GM21381 (cell line): Measurements from ENCODE around the gene TAB3.

ENCODE experiments used
- ATAC-seq: cut with Tn5 transposase; IDR thresholded peaks from one replicate; pipeline ENCODE4 v1.9.1; 2021; ENCODE audit warnings: mild to moderate bottlenecking, moderate library complexity; ENCODE audit not compliant: unreplicated experiment

The TAB3 gene

DNA sequence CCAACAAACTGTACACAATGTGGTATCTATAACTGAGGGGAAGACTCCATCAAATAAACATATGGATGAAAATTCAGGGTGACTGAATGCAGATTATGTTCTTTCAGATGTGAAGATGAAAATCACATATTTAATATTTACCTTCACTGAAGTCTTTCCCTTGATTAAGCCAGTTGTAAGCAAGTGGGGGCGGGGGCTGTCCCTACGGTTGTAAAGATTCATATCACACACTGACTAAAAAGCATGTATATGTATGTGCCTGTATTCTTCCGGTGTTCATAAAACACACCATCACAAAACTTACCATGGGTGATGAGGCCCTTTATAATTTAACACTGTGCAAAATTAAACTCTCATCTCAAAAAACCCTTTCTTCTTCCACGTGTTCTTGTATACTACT is 1.3 kb downstream of the TAB3 start:
- no peak for ATAC-seq

DNA sequence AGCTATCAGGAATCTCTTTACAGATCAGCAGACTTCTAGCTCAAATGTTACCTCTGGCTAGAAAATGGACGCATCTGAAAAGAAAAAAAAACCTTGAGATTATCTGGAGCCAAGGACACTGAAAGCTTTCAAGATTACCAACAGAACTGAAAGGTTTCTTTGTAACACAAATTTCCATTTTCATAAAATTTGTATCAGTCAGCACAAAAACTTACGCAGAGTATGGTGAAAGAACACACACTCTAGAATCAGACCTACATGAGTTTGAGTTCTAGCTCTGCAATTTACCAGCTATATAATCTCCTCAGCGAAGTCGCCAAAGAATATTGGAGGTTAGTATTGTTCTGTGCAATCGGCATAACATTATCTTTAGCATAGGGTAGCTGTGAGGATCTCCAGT is 1.8 kb downstream of the TAB3 start:
- no peak for ATAC-seq

DNA sequence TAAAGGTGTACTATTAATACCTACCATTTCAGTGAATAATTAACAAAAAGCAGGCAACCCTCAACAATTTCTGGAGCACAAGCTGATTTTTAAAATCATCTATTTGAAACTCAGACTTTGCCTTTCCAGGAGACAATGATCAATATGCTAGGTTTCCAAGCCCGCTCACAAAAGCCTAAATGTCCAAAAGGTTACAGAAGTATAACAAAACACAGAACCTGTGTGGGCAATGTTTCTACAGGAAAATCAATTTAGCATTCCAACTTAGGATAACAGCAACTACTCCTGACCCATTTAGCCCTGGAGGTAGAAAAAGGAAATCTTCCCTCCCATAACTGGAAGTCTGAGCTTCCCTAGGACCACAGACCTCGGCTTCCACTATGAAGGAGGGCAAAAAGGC is 3.9 kb downstream of the TAB3 start:
- no peak for ATAC-seq

DNA sequence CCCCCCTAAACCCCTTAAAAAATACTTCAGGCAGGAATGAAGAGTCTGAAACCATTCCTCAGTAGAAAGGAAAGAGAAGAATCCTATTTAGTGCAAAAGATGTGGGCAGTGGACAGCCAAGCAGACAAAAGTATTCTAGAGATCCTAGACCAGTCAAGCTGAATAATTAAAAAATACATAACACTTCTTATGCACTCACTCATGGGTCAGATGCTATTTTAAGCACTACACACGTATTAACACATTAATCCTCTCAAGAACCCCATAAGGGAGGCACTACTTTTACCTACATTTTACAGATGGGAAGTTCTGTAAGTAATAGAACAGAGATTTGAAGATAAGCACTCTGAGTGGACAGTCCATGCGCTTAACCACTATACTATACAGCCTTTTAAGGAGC is 5.9 kb downstream of the TAB3 start:
- no peak for ATAC-seq

DNA sequence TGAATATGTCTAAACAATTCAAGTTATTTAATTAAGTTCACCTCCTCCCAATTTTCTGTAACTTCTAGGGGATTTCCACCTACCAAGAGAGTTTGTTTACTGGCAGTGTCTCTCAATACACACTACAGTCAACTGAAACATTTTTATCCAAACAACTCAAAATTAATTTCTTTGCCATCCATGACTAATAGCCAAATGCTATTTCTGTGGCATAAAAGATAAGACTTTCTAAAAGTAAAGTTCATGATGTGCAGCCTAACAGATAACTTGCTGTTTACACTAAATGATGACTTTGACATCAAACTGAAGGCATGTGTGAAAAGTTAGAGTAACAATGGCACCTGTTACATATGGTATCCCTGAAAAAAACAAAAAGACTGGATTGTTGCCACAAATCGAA is 7.3 kb downstream of the TAB3 start:
- ATAC-seq = no peak

DNA sequence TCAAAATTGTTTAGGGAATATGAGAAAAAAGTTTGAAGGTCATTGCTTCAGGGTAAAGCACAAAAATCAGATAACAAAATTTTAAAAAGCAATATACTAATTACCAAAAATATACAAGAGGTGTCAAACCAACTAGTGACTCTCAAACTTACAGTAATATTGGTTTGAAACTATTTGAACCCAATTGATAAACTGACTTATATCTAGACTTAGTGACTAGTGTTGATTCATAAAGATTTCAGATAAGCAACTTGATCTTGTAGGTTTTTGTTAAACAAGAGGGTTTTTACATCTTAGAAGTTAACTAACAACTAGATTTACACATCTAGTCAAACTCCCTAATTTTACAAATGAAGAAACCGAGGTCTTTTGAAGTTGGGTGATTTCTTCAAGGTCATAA is 7.7 kb downstream of the TAB3 start:
- ATAC-seq = no peak

DNA sequence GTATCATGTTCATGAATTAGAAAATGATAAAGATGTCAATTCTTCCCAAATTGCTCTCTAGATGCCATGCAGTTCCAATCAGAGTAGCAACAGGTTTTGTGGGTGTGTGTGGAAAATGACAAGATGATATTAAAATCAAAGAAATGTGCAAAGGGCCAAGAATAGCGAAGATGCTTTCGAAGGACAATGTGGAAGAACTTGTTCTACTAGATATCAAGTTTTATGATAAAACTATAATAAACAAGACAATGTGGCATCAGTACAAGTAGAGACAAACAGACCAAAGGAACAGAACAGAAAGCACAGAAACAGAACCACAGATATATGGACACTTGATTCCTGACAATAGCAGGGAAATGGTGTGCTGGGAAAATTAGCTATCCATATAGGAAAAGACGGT is 9.0 kb downstream of the TAB3 start:
- no peak for ATAC-seq

DNA sequence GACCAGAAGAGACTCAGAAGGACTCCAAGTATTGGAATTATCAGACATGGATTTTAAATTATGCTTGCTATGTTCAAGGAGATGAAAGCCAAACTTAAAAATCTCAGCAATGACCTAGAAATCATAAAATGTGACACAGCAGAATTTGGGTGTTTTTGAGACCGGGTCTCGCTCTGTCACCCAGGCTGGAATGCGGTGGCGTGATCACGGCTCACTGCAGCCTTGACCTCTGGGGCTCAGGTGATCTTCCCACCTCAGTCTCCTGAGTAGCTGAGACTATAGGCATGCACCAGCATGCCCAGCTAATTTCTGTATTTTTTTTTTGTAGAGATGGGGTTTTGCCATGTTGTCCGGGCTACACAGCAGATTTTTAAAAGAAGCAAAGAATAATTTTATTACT is 12.7 kb downstream of the TAB3 start:
- no peak for ATAC-seq

DNA sequence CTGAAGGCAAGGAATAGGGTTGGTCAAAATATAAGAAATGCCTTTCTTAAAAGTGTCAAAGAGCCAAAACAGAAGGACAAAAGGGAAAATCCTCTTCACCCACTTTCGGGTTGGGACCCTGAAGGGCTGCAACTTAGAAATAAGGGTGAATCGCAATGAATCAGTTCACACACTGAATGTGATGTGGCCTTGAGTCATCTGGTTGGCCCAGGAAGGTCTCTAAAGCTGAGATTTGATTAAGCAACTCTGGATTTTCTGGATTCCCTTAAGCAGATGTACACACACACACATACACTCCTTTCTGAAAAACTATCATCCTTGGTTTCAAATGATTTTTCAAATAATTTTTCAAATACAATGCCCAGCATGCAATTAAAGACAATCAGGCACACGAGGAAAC is 13.1 kb downstream of the TAB3 start:
- no peak for ATAC-seq

DNA sequence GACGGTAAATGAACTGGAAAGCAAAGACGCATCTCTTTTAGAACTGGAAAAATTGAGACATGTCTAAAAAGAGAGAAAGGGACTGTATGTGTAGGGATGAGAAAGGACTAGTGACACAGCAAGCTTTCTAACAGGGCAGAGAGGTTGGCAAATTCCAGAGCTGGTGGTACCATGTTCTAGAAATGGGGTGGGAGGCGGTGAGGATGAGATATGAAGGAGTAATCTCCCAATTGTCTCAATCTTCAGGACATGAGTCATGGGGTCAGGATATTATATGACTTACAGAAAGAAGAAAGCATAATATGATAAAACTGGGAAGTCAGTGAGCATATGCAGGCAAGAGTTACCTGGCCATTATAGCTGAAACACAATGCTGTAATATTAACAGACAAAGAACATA is 14.2 kb downstream of the TAB3 start:
- ATAC-seq = no peak

DNA sequence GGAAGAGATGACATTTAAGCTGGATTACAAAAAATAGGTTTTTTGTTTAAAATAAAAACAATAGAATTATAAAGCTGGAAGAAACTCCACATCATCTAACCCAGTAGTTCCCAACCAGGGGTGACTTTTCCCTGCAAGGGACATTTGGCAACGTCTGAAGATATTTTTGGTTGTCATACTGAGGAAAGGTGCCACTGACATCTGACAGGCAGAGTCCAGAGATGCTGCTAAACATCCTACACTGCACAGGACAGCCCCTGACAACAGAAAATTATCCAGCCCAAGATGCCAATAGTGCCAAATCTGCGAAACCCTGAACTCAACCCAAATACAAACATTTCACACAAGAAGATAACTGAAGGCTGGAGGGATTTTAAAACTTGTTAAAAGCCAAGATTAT is 18.5 kb downstream of the TAB3 start:
- ATAC-seq = no peak

DNA sequence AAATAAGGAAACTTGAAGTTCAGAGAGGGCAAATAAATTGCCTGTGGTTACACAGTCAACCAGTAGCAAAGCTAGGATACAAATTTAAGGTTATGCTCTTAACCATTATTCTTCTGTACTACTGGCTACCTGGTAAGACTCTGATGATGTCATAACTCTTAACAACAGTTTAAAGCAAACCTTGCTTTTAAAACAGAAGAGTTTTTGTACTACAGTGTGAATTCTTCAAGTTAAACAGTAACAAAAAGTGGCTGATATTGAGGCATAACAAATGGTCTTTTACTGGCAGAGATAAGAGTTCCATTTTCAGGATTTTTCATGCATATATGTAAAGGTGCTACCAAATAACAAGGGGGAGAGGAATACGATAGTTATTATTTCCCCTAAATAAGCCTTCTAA is 23.4 kb downstream of the TAB3 start:
- no peak for ATAC-seq

DNA sequence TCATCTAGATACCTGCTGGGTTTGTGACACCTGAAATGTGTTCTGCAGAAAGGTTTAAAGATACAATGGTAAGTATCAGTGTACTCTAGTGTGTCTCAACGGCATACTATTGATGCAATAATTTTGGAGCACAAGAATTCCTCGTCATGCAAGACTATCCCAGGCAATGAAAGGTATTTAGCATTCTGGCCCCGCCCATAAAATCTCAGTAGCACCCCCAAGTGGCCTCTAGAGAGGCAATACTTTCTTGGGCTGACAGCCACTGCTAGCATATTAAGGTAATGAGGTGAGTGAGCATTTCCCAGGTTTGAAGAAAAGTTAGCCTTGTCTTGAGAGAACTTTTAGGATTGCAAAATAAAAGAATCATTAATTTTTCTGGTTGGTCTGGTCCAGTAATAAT is 24.0 kb downstream of the TAB3 start:
- ATAC-seq = no peak

DNA sequence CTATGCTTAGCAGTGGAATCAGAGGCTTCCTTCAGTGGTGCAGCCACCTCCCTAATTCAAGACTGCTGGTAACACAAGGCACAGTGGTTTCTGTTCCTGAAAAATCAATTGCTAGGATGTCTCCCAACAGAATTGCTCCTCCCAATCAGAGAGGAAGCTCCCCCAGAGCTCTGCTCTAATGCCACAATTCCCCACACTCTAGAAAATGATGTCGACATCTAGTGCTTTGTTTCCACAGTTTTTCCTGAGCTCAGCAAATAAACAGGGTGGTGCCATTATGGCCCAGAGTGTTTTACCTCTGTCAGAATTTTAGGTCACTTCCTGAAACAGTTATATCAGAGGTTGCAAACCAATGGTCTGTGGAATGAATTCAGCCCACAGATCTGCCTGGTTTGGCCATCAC is 24.7 kb downstream of the TAB3 start:
- ATAC-seq = no peak

DNA sequence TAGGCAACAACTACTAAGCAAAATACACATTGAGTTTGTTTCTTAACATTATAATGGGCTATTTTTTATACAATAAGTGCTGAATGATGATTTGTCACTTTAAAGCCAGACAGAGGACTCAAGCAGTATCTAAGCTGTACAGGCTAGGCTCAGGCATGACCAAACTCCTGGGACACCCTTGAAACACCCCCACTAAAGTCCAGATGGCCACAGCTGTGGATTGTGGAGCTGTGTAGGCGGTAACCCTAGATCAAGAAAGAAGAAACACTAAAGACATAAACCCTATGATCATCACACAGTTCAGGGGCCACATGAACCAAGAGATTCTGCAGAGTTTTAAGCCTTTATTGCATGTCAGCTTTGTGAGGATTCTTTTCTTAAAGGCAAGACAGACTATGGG is 25.1 kb downstream of the TAB3 start:
- ATAC-seq = no peak

DNA sequence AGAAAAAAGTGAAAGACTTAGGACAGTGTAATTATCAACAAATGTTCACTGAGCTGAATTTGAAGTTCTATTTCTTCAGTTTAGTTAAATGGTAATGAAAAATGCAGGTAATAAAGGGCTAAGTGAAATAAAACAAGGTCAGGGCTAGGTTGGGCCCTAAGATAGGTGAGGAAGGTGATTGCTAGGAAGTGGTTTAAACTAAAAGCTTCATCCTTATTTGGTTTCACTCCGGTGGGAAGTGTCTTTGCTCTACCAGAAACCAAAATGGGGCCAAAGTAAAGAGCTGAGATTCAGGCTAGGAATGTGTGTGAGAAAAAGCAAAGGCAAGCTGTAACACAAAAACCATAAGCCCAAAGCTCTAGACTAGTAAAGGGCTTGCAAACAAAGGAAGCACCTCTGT is 31.0 kb downstream of the TAB3 start:
- no peak for ATAC-seq

DNA sequence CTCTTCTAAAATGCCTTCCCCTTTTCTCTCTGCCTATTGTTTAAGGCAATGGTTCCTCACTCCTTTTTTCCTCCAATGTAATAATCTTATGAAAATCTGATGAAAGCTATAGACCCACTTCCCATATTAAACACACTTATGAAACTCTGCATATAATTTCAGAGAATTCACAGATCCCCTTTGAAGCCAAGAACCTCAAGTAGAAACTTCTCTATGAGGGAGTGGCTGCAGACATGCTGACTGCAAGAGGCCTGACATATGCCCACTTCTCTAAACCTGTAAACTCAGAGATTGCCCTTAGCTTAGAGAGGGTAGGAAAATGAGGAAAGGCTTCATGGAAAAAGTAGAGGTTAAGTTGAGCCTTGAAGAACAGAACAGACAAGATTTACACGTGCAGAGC is 37.6 kb downstream of the TAB3 start:
- ATAC-seq = no peak

DNA sequence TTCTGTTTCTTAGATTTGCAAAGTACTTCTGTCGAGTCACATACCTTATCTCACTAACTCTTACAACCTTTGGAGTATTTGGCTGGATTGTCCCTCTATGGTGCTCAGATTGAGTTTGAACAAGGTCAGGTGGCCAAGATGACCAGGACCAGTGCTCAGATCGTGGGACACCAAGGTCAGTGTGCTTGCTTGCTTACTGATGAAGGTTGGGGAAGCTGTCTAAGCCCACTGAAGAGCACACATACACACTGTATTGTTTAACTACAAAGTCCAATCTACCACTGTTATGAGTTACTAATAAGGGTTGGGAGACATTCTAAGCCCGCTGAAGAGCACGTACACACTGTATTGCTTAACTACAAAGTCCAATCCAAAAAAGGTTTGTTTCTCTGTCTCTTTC is 53.7 kb downstream of the TAB3 start:
- ATAC-seq = no peak

DNA sequence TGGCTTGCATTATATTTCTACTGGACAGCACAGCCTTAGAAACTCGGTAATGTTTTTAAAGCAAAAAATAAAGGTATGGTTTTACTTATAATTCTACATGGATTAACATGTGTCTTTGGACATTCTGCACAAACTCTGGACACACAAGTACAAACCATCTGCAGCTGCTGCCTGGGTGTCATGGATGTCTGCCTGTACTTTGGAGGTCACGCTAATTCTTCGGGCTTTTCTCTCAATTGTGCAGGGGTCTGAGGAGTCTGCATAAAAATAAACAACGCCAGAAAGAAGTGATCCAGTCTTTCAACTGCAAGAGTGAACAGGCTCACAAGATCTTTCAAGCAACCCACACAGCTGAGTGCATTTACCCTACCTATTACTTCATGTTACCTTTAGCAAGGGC is 55.2 kb downstream of the TAB3 start:
- no peak for ATAC-seq

DNA sequence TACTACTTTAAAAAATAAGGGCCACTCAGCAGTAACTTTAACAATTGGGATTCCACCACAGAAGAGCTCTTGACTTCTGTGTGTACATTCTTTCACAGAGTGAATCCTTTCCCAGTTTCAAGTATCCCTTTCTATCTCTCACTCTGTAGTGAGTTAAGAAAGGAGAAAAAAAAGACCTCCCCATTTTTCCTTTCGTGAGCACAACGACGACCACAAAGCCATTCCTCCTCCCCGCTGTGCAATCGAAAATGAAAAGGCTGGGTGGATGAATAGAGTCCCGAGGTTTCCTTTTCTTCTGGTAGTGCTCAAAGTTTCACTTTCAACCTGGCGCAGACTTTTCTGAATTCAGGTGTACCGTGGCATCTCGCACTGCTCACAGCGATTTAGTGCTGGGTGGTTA is 58.0 kb downstream of the TAB3 start:
- ATAC-seq = no peak

DNA sequence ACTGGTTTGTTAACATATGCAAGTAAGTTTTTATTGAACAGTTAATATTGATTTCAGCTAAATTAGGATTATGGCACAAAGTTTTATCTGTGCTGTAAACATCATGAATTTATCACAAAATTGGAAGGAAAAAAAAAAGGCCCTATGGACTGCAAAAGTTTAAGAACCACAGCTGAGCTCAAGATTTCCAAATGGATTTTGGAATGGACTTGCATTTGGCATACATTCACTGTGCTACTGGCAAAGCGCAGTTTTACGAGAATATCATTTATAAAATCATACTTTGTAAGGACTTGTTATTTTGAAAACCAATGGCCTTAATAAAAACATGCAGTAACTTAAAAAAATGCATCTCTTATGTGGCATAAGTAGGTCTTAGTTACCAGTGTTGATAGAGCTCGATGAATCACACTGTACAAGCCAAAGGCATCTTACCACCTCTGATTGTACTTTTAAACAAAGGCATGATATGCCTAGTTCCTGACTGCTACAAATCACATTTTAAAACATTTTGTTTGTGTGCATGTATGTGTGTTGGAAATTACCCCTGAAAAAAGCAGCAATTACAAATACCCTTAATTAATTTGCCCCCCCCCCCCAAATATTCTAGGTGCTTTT is 58.6 kb downstream of the TAB3 start:
- ATAC-seq = no peak

DNA sequence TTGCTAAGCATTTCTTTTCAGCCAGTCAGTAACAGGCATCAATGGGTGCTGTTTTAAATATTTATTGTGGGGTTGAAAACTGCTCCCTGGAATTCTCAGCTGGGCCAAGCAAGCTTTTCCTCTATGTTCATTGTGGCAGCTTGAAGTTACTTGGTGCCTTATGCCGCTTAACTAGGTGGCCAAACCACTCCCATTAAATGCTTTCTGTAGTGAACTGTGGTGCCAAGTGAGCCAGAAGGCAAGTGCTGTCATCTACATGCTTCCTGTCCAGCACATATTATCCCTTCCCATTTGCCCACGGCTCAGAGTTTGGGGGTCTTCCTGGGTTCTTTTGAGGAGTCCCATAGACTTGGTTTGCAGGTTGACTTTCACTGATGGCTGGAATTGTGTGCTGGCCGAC is 64.8 kb downstream of the TAB3 start:
- ATAC-seq = no peak

DNA sequence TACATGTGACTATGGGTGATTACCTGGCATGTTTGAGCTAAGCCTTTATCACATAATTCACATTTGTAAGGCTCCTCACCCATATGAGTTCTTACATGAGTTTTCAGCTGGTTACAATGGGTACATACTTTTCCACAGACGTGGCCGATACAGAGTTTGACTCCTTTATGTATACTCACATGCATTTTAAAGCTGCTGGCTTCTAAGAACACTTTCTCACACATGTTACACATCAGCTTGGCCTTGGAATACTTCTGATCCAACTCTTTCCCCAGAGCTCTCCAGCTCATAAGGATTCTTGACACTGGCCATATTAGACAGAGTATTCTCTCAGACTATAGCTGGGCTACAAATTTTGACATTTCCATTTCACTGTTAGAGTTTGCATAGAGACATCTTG is 66.3 kb downstream of the TAB3 start:
- no peak for ATAC-seq
